LHCN-M2 (cell line): Measurements from ENCODE around the gene SETBP1. TPM values are rescaled to one million over a fixed set of nuclear protein-coding genes. Genes with fewer than 3 reads are reported as not detected.
A peak's percentile ranks its signal among the peaks of the same experiment; 100 is the strongest.
"Not testable (repeated sequence)": the region's sequence is repeated elsewhere in the genome, so short reads cannot be mapped to it uniquely, and the experiment has no call there.

Experiments
- DNase-seq: peaks from one replicate; pipeline ENCODE4 v3.0.0-alpha.2; 2012; ENCODE audit warnings: low read depth
- total RNA-seq: library from RNA; depleted of rRNA; stranded (reverse); fragments of >200 nt; gene quantifications from 2 replicates; pipeline ENCODE4 v1.2.3, GENCODE V29; 2014

Gene SETBP1
- total RNA-seq, 1 experiment from 2014 or later: 1.6 TPM

GRCh38 chr18:44790860-44791259 lies 110.2 kb downstream of the SETBP1 start:
- DNase-seq: no peak

- no peak for DNase-seq
Observed at GRCh38 chr18:44791520-44791919, 110.8 kb downstream of the SETBP1 start.

GRCh38 chr18:44792456-44793061 lies 111.9 kb downstream of the SETBP1 start:
- DNase-seq: no peak

- no peak for DNase-seq
Observed at GRCh38 chr18:44793194-44793593, 112.5 kb downstream of the SETBP1 start.

DNA sequence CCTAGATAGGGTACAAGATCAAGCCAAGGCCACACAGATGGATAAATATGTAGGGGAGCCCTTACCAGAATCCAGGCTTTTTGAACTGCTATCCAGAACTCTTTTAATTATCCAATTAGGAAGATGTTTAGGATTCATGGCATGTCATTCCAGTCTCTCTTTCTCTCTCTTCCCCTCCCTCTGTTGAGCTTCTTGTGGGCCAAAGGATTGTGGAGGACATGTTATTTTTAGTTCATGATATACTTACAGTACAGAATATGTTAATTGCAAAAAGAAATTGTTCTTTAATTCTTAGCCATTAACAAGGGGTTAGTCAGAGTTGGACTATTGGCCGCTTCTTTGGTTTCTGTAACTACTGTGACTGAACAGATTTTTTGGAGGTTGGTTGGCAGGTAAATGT lies 113.0 kb downstream of the SETBP1 start:
- DNase-seq: no peak

- no peak for DNase-seq
Observed at GRCh38 chr18:44795241-44795640, 114.6 kb downstream of the SETBP1 start.

DNA sequence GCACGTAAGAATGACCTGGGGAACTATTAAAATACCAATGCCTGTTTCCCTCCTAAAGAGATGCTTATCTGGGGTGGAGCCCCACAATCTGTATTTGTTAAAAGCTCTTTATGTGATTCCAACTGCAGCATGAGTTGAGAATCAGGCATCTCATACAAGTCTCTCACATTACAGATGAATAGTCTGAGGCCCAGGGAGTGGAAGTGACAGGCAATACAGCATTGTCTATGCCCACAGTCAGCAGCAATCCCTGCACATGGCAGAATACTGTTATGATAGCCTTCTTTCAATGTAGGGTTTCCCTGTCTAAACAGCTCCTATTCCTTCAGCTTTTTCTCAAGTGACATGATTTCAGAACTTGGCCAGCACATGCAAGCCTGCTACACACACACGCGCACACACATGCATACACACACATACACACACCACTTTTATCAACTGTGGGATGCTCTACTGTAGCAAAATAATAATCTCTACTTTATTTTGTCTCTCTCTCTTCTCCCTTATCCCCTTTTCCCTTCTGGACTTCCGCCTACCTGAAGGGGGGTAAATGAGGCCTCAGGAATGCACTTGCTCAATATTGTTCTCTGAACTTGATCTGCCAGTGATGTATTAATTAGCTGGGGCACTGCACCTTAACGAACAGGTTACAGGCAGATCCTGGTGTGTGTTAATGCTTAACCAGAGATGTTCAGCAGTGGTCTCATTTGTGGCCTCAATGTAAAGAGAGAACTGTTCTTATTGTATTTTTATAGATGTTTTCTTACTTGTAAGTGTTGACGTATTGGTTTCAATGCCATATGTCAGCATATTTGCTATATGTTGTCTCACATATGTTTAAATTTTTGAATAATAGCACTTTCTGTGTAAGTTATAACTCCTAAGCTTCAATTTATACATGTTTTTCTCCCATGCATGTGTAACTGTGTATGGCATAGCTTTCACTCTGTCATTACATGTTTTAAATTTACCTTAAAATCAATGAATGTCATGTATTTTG lies 116.0 kb downstream of the SETBP1 start:
- no peak for DNase-seq

- DNase-seq: no peak
Observed at GRCh38 chr18:44798433-44799048, 117.9 kb downstream of the SETBP1 start.

DNA sequence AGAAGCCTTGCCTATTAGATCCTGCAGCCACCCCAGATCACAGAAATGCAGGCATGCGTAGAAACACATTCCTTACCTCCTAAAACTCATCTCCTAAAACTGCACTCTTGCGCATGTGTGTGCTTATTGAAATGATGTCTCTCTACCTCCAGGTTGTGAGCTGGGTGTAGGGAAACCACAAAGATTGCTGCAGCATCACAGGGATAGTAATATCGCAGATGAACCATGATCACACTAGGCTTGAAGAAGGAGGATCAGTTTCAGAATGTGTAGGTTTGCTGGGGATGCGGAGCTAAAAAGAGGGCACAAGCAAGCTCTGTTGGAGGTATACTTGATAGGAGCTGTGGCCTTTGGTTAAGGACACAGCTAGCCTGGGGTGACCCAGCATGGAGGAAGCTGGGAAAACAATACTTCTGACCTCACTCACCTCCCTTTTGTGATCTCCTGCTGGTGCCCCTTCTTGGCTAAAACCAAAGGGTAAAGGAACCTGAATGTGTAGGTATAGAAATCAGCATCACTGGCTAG lies 118.8 kb downstream of the SETBP1 start:
- DNase-seq: no peak

DNA sequence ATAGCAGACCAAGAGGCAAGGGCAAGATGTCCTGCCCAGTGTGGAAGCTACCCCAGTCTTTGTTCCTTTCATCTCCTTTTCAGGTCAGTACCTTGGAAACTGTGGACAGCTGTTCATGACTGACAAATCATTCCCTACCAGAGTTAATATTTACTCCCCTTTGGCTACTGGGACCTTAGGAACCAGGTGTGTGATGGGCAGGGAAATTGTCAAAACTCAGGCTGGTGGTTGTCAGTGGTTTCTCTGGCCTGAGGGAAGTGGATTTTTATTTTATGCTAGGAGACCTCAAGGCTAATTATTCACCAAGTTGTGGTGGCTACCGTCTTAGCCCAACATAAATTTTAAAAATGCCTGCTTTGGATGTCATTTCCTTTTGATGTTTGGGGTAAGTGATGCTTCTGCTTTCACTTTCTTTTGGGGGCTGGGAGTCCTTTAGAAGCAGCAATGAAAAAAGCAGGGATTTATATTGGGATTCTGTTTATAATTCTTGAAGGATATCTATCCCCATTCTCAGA lies 119.3 kb downstream of the SETBP1 start:
- DNase-seq: no peak

GRCh38 chr18:44800766-44801165 lies 120.1 kb downstream of the SETBP1 start:
- DNase-seq: not testable (repeated sequence)

DNA sequence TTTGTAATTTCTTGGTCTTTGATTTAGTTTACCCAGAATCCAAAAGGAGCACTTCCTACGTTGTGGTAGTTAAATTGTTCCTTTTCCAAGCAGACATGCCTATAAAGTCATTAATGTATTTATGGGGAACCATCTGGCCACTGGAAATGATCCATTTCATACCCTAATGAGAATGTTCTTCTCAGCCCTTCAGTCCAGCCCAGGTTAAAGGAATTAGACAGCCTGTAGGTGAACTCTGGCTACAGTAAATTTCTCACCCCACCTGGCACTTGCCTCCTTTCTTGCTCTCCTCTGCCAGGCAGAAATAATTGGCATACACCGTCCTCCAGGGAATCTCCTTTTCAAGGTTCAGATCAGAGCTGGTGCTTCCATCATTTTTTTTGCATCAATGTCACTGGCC lies 121.1 kb downstream of the SETBP1 start:
- DNase-seq: no peak

GRCh38 chr18:44802508-44802907 lies 121.8 kb downstream of the SETBP1 start:
- peak; percentile 52 for DNase-seq

GRCh38 chr18:44803019-44803650 lies 122.4 kb downstream of the SETBP1 start:
- peak; percentile 91 for DNase-seq

- peak; percentile 23 for DNase-seq
Observed at GRCh38 chr18:44804033-44804432, 123.3 kb downstream of the SETBP1 start.

- DNase-seq: no peak
Observed at GRCh38 chr18:44805176-44805575, 124.5 kb downstream of the SETBP1 start.

DNA sequence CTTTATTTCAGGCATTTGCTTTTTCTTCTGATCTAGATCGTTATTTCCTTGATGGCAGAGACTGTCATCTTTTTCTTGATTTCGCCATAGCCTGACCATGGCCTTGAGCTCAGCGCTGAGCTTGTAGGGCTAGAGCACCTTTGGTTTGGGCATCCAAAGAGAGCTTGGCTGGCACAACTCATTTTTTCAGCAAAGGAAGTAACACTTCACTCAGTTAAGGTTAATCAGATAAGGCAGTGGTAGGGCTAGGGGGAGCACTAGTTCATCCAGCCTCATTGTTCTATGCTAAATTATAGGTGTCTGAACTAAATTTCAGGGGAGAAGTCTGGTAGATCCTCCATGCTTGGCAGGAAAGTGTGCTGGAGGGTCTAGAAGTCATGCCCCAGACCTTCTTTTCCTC lies 125.0 kb downstream of the SETBP1 start:
- DNase-seq: no peak

GRCh38 chr18:44807766-44808165 lies 127.1 kb downstream of the SETBP1 start:
- no peak for DNase-seq

DNA sequence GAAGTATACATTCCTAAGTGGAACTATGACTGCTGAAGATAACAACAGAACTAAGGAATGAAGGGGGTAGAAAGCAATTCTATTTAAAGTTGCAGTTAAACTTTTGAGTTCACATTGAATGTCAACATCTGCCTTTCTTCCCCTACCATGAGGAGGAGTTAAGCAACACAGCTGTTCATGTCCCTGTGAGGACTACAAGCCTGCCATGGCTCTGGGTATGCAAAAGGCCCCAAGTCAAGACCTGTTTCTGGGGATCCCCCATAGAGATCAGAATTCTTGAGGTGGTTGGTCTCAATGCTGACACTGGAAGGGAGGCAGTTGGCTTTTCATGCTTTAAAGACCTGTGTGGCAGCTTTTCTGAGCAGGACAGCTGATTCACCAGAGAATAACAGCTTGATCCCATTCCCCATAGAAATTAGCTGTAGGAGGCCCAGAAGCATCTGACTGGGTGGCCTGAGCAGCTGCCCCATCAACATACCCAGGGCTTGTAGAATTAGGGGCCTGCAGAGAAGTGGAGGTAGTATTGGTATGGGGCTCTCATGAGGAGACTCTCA lies 131.0 kb downstream of the SETBP1 start:
- no peak for DNase-seq

DNA sequence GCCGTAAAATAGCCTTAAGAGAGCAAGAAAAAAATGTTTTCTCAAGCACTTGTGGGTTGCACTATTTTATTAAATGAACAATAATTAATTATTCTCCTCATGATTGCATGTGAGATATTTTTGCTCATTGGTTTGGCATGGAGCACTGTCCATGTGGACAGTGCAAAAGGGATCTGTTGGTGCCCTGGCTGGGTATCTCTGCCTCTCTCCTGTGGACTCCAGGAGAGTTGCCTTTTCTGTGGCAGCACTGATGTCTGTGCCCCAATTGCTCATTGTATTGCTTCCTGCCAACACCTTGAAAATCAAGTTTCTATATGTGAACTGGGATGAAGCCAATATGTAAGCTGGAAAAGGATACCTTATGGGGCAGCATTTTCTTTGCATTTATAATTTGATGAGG lies 131.7 kb downstream of the SETBP1 start:
- DNase-seq: no peak

- no peak for DNase-seq
Observed at GRCh38 chr18:44813586-44813985, 132.9 kb downstream of the SETBP1 start.
